Measurements from ENCODE around the gene RAD23A. TPM values are rescaled to one million over a fixed set of nuclear protein-coding genes. Genes with fewer than 3 reads are reported as not detected.

The RAD23A gene
- total RNA-seq, 6 donors from 2014 or later: 69.1 to 115 (median 98.8) TPM

DNA sequence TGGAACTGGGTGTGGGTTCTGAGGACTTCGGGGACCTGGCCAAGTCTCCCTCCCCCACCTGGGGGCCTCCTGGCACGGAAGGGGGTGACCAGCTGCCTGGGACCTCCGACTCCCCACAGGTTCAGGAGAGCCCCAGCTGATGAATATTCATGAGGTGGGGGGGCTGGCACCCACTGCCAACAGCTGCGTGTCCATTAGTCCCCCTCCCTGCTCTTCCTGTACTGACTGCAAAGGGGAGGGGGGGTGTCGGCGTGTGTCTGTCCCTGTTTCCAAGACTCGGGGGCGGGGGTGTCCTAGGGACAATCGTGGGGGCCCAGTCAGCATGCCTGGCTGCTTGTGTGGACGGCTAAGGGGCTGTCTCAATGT is 39.0 kb downstream of the RAD23A start:
- TF ChIP-seq POLR2A (IDR thresholded peaks at IDR 0.05) (no peak), CTCF (IDR thresholded peaks at IDR 0.05) (no peak), EP300 (IDR thresholded peaks at IDR 0.05) (no peak), POLR2AphosphoS5 (IDR thresholded peaks at IDR 0.05) (no peak)
- Histone ChIP-seq H3K9me3 (no peaks in the 10 kb centered on the region), H3K4me1 (peaks cover 13 to 23% (median 19%) of the 10 kb centered on the region in 4 donors), H3K27ac (no peak overlapping the region), H3K27me3 (no peaks in the 10 kb centered on the region), H3K36me3 (no peaks in the 10 kb centered on the region), H3K4me3 (no peak overlapping the region)
- ATAC-seq (ENCODE audit: low FRiP score in 2 of 2) (no peak), DNase-seq (no peak)
- 28 to 47% methylated on average over 6 to 10 of the region's 10 CpGs for WGBS, 2 donors

DNA sequence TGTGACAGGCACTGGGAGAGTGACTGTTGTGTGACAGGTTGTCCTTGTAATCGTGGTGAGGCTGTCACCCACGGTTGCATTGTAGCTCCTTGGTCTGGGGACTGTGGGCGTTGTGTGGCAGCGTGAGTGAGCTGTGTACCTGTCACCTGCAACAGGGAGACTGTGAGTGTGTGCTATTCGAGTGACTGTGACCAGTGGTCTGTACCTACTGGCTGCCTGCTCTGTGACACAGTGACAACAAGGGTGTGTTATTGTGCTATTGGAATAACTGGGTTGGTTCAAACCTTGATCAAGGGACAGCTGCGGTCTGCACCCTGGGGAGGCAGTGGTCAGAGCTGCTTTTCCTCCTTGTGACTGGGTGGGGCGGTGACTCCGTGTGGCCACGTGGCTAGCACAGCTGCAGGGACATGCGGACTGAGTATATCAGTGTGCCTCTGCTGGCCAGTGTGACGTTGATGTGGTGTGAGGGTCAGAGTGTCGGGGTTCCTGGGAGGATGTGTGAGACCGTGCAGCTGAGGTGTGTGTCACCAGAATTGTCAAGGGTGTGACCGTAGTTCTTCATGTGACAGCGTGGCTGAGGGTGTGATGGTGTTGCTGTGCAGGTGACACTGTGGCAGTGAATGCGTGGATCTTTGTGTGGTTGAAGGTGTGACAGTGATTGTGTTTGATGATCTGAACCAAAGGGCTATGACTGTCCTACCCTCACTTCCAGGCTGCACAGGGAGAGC is 39.6 kb downstream of the RAD23A start:
- ATAC-seq (ENCODE audit: low FRiP score in 2 of 2) (peak; percentile 60 to 79), DNase-seq (peak; percentile 67 to 70)
- no peak overlapping the region for H3K4me3 ChIP-seq
- WGBS, 2 donors: 71 to 74% methylated on average over 15 to 16 of the region's 16 CpGs
- H3K27me3 ChIP-seq: no peaks in the 10 kb centered on the region
- H3K9me3 ChIP-seq: no peaks in the 10 kb centered on the region
- no peak overlapping the region for H3K27ac ChIP-seq
- TF ChIP-seq EP300 (IDR thresholded peaks at IDR 0.05) (no peak), POLR2A (IDR thresholded peaks at IDR 0.05) (no peak), POLR2AphosphoS5 (IDR thresholded peaks at IDR 0.05) (peak in 1 of 2 donors; percentile 29), CTCF (IDR thresholded peaks at IDR 0.05) (no peak)
- no peaks in the 10 kb centered on the region for H3K36me3 ChIP-seq
- H3K4me1 ChIP-seq: peaks cover 13 to 23% (median 19%) of the 10 kb centered on the region in 4 donors

DNA sequence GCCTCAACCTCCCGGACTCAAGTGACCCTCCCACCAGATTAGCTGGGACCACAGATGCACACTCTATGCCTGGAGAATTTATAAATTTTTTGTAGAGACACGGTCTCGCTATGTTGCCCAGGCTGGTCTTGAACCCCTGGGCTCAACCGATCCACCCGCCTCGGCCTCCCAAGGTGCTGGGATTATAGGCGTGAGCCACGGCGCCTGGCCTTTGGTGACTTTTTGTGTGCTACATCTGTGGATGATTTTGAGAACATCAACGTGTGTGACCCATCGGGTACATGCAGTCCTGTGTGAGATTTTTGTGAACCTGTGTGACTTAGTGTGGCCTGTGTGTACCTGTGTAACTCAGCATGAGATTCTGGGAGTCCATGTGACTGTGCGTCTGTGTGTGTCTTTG is 41.1 kb downstream of the RAD23A start:
- TF ChIP-seq POLR2AphosphoS5 (IDR thresholded peaks at IDR 0.05): no peak
- no peak for TF ChIP-seq EP300 (IDR thresholded peaks at IDR 0.05)
- TF ChIP-seq POLR2A (IDR thresholded peaks at IDR 0.05): no peak
- Histone ChIP-seq H3K36me3 (no peaks in the 10 kb centered on the region), H3K9me3 (no peaks in the 10 kb centered on the region), H3K4me1 (peaks cover 13 to 23% (median 19%) of the 10 kb centered on the region in 4 donors), H3K4me3 (no peak overlapping the region), H3K27me3 (no peaks in the 10 kb centered on the region), H3K27ac (no peak overlapping the region)
- ATAC-seq (ENCODE audit: low FRiP score in 2 of 2): no peak
- no peak for DNase-seq
- 93 to 99% methylated on average over 11 to 12 of the region's 12 CpGs for WGBS, 2 donors

- TF ChIP-seq CTCF (IDR thresholded peaks at IDR 0.05) (no peak), POLR2AphosphoS5 (IDR thresholded peaks at IDR 0.05) (no peak), POLR2A (IDR thresholded peaks at IDR 0.05) (no peak), EP300 (IDR thresholded peaks at IDR 0.05) (no peak)
- WGBS, 2 donors: 73 to 83% methylated on average over 3 of the region's 3 CpGs
- DNase-seq (no peak), ATAC-seq (ENCODE audit: low FRiP score in 2 of 2) (no peak)
- Histone ChIP-seq H3K9me3 (no peaks in the 10 kb centered on the region), H3K4me1 (peaks cover 13 to 23% (median 19%) of the 10 kb centered on the region in 4 donors), H3K36me3 (no peaks in the 10 kb centered on the region), H3K4me3 (no peak overlapping the region), H3K27ac (no peak overlapping the region), H3K27me3 (no peaks in the 10 kb centered on the region)
These were observed 41.5 kb downstream of the RAD23A start for GRCh38 chr19:12987190-12987589.

DNA sequence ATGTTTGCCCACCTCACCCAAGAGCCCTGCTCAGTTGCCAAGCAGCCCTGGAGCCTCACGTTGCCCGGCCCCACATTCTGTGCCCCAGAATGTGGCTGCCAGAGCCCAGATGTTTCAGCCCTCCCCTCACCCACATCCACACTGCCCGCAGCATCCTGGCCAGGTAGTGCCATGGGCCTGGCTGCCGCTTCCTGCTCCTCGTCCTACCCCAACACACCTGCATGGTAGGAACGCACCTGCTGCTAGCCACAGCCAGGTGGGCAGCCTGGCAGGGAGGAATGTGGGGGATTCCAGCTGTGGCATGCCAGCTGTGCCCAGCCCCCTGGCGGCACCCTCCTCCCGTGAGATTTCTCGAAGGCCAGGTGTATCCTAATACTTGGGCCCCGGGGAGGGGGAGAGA is 42.1 kb downstream of the RAD23A start:
- TF ChIP-seq POLR2A (IDR thresholded peaks at IDR 0.05) (no peak), EP300 (IDR thresholded peaks at IDR 0.05) (no peak), POLR2AphosphoS5 (IDR thresholded peaks at IDR 0.05) (no peak), CTCF (IDR thresholded peaks at IDR 0.05) (no peak)
- 50 to 70% methylated on average over 3 to 4 of the region's 10 CpGs for WGBS, 2 donors
- Histone ChIP-seq H3K4me3 (no peak overlapping the region), H3K27me3 (no peaks in the 10 kb centered on the region), H3K4me1 (peaks cover 13 to 23% (median 18%) of the 10 kb centered on the region in 4 donors), H3K36me3 (no peaks in the 10 kb centered on the region), H3K9me3 (no peaks in the 10 kb centered on the region), H3K27ac (no peak overlapping the region)
- DNase-seq (peak in 1 of 2 donors; percentile 69), ATAC-seq (ENCODE audit: low FRiP score in 2 of 2) (no peak)
